CD4-positive, alpha-beta T cell treated with Interleukin-6 for 4 hours (primary cell): ENCODE data around the gene CNGA1.
"Not testable (repeated sequence)": the region's sequence is repeated elsewhere in the genome, so short reads cannot be mapped to it uniquely, and the experiment has no call there.

Experiments
- DNase-seq: peaks from one replicate; pipeline ENCODE4 v3.0.0-alpha.2; 2020; ENCODE audit warnings: mixed read lengths

The CNGA1 gene

GRCh38 chr4:47954245-47954644, 62.2 kb downstream of the CNGA1 start:
- no peak for DNase-seq

DNA sequence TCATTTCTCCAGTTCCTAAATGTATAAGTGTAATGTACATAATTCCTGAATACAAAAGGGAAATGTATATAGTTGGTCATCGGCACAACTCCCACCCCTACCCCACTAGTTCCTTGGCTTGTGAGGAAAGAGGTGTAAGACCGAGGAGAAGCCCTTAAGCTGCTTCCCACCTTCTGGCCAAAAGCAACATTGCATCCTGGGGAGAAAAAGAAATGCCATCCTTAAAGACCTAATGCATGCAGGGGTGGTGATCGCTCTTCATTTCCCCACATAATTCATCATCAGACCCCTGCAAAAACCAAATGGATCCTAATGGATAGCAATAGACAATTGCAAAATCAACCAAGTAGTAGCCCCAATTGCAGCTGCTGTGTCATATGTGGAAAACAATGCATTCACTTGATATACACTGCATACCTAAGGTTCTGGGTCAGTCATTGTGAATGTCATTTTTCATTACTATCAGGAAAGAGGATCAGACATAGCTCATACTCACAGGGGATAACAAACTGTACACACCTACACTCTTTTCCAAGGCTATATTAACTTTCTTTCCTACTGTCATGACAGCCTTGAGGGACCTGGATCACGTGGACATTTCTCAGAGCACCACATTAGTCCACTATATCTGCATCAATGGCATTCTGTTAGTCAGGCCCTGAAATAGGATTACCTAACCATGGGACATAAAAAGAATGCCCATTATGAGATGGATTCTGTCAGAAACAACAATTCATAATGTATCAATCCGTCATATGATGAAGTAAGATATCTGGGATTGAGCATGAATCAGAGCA, 70.4 kb downstream of the CNGA1 start:
- no peak for DNase-seq

DNA sequence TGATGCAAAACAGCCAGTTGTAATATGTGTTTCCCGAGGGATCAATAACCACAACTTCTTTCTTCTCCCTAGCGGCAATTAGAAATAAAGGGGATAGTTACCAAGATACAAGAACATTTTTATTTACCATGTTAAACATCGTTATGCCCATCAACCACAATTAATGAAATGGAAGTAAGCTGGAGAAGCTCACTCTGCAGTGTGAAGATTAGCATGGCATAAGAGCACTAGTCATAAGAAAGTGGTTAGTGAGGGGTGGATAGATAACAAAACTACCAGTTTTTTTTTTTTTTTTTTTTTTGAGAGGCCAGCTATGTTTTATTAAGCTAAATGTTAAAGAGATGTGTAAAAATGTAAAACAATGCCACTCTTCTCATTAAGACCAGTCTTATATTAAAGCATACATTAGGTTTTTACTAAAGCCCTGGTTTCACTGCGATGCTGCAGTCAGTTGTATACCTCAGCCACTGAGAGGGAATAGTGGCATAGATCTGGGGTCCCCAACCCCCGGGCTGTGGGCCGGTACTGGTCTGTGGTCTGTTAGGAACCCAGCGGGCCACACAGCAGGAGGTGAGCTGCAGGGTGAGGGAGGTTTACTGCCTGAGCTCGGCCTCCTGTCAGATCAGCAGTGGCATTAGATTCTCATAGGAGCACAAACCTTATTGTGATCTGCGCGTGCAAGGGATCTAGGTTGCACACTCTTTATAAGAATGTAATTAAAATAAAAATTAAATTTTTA, 74.2 kb downstream of the CNGA1 start:
- DNase-seq, result no peak

GRCh38 chr4:47939456-47939855, 77.0 kb downstream of the CNGA1 start:
- DNase-seq, result no peak

- no peak for DNase-seq
Observed at GRCh38 chr4:47936336-47936735, 80.1 kb downstream of the CNGA1 start.

- no peak for DNase-seq
Observed at GRCh38 chr4:47933840-47934239, 82.6 kb downstream of the CNGA1 start.

GRCh38 chr4:47930971-47931804, 85.3 kb downstream of the CNGA1 start:
- DNase-seq, result no peak

- no peak for DNase-seq
Observed at GRCh38 chr4:47929682-47930201, 86.7 kb downstream of the CNGA1 start.

GRCh38 chr4:47926667-47927258, 89.7 kb downstream of the CNGA1 start:
- DNase-seq, result peak; percentile 62

DNA sequence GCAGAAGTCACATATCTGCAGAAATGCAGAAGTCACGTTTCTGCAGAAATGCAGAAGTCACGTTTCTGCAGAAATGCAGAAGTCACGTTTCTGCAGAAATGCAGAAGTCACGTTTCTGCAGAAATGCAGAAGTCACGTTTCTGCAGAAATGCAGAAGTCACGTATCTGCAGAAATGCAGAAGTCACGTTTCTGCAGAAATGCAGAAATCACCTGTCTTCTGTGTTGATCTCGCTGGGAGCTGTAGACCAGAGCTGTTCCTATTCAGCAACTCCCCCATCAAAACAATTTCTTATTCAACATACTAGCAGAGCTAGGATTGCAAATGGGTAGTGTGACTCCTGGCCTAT, 93.2 kb downstream of the CNGA1 start:
- not testable (repeated sequence) for DNase-seq

GRCh38 chr4:47922436-47923260, 93.8 kb downstream of the CNGA1 start:
- DNase-seq, result not testable (repeated sequence)

GRCh38 chr4:47917163-47917562, 99.3 kb downstream of the CNGA1 start:
- not testable (repeated sequence) for DNase-seq

DNA sequence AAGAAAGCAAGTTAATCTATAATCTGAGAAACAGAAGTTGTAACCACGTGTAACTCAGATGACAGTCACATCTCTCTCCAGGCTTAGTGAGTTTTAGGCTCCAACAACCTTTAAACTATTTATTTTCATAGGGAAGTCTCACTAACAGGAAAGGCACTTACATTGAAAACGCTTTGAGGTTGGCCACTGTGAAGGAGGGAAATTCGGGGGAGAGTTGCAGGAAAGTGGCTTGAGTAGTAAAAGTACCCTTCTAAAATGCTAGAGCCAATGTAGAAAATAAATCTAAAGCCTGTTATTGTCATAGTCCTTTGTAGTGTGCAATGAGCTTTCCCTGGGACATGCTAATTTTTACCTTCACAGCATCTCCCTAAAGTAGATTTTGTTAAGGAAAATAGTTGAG, 101.1 kb downstream of the CNGA1 start:
- no peak for DNase-seq

- DNase-seq, result no peak
Observed at GRCh38 chr4:47914926-47915237, 101.6 kb downstream of the CNGA1 start.

GRCh38 chr4:47914220-47914925, 102.1 kb downstream of the CNGA1 start, which contains the start of gene NFXL1:
Gene NFXL1, minus strand, starts transcription at chr4:47914583. Its CDS starts 380 bp downstream, at chr4:47914203.
- peak; percentile 97 for DNase-seq

DNA sequence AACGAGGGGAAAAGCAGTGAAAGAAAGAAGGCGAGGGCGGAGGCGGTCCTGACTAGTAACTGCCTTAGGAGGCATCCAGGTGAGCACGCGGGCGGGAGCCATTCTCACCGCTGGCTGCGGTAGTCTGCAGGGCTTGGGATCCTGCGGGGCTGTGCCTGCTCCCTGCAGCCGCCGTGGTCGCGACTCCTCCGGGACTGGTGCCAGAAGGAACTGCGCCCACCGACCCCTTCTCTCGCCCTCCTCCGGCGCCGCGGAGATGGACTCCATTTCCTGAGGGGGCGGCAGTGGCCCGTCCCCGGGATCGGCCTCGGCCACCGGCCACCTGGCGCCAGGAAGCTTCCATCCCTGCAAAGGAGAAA, 102.6 kb downstream of the CNGA1 start:
- DNase-seq, result peak; percentile 46

GRCh38 chr4:47913330-47913729, 103.2 kb downstream of the CNGA1 start:
- DNase-seq, result no peak

- no peak for DNase-seq
Observed at GRCh38 chr4:47907089-47907646, 109.3 kb downstream of the CNGA1 start.

DNA sequence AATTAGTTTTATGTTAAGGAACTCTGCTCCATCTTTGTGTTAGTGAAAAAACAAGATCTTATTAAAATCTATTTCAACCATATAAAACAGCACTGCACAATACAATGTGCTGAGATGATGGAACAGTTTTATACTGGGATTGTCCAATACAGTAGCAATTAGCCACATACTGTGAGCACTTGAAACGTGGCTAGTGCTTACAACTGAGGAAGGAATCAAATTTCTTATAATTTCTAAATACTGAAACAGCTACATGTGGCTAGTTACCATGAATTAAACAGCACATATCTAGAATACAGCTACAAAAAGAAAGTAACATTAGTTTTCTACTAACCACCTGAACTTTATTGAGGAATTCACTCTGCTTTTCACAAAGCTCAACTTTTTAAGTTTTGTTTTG, 116.8 kb downstream of the CNGA1 start:
- DNase-seq, result no peak

DNA sequence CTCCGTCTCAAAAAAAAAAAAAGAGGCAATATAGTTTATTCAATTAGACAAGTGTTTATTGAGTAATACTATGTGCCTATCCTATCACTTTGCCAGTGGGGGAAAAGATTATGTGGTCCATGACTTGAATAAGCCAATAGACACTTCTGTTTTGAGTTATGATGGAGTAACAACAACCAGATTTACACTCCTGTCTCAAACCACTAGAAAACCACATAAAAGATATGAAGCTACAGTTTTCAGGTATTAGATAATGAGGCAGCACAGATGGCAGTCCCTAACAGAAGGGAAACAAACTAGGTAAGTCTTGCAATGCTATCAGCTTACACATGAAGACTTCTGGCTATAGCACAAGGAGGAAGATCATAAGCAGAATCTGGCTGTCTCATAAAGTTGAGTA, 124.6 kb downstream of the CNGA1 start:
- no peak for DNase-seq
